HG03108 (cell line): ENCODE results near the gene TRIM62.

Source experiments
- ATAC-seq: cut with Tn5 transposase; IDR thresholded peaks from one replicate; pipeline ENCODE4 v1.9.1; 2021; ENCODE audit warnings: moderate library complexity; ENCODE audit not compliant: unreplicated experiment

The TRIM62 gene

DNA sequence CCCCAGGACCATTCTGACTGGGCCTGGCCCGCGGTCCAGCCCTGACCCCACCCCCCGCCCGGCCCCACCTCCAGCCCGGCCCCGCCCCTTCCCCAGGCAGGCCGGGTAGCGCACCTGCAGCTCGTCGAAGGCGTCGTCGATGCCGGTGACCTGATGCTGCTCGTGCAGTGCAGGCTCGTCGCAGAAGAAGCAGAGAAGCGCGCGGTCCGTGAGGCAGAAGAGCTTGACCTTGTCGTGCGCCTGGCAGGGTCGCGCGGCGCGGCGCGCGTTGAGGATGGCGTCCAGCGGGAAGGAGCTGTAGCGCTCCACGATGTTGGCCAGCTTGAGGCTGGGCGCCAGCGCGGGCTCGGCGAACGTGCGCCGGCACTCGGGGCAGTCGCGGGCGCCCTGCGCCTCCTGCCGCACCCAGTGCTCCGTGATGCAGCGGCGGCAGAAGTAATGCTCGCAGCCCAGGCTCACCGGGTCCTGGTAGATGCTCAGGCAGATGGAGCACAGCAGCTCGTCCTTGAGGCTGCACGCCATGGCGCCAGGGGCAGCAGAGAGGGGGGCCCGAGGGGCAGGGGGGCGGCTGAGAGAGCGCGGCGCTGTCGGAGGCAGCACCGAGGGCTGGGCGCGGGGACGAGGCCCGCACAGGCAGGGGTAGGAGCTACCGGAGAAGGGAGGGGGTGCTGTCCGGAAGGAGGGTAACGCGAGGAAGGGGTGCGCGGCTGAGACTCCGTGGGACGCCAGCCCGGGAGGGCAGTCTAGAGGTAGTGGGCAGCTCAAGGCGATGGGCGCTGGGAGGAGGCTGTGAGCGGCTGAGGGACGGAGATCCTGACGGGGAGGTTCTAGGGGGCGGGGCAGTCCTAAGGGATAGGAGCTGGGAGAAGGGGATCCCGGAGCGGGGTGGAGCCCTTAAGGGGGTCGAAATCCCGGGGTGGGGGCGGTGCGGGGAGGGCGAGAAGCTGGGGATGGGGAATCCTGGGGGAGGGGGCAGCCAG is 642 bp downstream of the TRIM62 start:
- peak; percentile 72 for ATAC-seq

DNA sequence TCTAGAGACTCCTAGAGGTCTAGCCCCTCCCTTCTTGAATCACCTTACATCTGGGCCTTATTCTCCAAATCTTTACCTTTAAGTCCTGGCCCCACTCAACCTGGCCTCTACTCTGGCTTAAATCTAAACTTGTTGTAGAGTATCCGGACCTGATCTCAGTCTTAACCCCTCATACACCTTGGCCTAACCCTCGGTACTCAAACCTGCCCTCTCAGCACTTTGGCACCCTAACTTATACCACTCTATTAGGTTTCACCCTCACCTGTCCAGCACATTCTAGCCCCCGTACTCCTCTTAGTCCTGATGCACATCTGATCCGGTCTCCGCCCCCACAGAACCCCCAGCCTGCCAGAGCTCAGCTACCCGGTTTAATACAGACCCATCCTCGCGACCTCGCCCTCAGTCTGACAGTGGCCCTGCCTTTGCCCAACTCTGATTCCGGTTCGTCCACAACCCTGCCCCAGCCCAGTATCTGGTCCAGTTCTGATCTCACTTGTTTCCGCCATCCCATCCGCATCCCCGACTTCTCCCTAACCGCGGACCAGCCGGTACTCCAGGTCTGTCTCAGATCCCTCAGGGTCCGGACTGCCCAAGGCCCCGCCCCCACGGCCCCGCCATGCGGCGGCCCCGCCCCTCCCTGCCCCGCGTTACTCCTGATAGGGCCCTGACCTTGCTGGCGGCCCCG is 1.5 kb downstream of the TRIM62 start:
- ATAC-seq: peak; percentile 7

DNA sequence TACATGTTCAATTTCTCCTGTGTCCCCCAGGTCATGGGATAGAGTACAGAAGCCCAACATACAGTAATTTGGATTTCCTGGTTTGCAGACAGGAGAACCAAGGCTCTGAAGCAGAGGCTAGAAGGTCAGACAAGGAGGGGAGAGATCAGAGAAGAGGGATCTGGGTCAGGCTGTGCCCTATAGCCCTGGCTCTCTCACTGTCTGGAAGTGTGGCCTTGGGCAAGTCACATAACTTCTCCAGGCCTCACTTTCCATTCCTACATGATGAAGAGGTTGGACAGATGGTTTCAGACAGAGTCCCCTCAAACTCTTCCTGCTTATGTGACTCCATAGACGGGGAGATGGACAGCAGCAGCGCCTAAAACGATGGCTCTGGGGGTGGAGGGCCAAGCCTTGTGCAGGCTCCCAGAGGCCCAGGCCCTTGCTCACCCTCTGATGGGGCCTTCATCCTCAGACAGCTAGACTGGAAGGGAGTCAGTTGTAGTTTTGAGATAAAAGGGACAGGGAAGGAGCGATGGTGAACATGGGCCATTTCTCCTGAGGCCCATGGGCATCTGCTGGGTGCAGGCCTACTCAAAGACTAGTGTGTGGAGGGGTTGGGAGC is 2.9 kb downstream of the TRIM62 start:
- no peak for ATAC-seq

DNA sequence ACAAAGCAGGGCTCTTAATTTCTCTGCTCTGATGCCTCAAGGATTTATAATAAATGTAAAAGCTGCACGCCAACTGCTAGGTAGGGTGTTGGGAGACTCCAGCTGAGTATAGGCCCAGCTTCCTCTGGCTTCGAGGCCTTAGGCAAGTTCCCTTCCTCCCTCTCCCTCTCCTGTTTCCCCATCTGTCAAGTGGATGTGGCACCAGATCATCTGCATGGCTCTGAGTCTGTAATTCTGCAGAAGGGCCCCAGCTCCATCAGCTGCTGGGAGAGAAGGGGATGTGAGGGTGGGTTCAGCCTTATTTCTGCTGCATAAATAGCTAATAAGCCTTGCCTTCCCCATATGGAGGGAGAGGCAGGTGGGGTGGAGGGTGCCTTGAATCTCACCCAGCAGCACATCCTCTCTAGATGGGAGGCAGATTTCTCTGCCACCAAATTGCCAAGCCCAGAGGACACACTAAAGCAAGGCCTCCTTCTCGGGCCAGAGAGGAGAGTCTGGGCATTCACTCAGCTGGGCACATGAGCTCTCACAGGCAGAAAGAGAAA is 3.8 kb downstream of the TRIM62 start:
- ATAC-seq: no peak

DNA sequence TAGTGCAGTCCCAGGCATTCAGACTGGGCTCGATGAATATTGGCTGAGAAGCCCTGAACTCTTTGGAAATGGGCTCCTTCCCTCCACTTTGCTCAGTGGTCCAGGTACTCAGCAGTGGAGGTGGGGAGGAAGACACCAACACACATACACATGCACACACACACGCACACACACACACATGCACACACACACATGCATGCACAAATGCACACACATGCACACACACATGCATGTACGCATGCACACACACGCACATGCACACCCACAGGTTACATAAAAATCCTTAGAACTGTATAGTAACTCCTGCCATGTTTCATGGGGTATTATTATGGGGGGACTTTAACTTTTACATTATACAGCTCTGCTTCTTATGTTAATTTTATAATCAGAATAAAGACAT is 5.0 kb downstream of the TRIM62 start:
- no peak for ATAC-seq

DNA sequence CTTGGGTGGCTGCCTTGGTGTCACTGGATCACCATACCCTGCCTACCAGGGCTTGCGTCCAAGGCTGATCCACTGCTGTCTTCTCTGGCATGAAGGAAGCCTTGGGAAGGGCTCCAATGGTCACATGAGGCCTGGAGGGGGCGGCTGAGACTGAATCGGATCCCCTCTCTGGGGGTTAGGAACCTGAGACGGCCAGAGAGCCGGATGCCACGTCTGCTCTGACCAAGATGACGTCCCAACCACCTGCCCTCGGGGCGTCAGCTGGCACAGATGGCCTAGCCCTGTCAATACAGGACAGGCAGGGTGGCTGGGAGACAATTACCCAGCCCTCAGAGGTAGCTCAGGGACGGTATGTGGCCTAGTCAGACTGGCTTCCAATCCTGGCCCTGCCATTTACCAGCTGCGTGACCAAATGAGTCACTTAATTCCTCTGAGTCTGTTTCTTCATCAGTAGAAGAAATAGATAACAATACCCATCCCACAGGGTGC is 5.4 kb downstream of the TRIM62 start:
- ATAC-seq: no peak

DNA sequence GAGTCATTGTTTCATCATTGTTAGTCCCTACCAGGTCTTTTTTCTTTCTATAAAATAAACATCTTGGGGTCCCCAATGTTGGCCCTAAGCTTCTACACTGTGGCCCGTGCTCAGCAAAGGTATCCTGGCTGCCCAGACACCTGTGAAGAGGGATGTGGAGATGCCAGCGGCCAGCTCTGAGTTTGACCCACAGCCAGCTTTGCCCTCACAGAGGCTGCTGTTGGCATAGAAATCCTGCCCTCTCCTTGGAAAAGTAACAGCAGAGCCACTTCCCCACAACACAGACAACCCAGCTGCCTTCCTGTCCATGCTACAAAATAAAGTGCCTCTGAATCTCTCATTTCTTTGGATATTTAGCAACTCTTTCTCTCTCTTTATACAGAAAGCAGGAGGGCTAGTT is 6.0 kb downstream of the TRIM62 start:
- no peak for ATAC-seq

DNA sequence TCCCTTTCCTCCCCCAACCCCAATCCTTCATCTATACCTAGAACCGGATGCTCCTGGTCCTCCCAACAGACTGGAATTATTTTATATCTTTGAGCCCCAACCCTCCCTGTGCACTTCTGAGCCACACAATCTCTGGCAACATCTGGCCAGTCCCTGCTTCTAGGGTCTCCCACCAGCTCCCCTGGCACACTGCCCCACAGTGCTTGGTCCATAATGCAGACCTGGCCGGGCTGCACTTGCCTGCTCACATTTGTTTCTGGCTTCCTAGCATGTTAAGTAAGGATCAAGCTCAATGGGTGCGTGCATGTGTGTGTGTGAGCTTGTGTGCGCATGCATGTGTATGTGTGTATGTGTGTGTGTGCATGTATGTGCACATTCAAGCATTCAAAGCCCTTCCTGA is 8.8 kb downstream of the TRIM62 start:
- ATAC-seq: no peak

DNA sequence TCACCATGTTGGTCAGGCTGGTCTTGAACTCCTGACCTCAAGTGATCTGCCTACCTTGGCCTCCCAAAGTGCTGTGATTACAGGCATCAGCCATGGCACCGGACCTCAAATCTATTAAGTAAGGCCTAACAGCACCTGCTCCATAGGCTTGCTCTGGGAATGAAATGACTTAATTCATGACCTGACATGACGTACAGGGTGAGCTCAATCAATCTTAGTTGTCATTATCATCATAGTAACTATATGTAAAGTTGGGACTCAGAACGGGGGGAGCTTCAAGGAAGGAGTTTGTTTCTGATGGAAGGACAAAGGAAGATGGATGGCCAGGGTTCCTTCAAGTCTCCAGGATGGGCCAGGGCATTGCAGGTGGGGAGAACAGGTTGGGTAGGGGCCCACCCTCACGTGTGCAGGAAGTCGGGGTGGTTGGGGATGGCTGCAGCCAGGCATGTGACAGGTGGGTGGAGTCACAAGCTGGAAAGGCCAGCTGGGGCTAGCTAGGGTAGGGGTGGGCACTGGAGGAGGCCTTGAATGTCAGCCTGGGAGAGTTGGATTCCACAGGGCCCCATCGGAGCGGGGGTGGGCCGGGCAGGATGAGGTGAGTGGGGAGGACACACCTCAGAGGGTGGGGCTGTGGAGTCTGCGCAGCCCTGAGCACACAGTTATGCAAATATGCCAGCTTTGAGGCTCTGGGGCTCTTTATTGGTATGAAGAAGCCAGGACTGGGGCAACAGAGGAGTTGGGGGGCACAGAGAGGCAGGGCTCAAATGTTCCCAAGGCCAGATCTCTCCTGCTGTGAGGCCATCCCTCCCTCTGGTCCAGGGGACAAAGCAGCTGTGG is 9.6 kb downstream of the TRIM62 start:
- no peak for ATAC-seq

DNA sequence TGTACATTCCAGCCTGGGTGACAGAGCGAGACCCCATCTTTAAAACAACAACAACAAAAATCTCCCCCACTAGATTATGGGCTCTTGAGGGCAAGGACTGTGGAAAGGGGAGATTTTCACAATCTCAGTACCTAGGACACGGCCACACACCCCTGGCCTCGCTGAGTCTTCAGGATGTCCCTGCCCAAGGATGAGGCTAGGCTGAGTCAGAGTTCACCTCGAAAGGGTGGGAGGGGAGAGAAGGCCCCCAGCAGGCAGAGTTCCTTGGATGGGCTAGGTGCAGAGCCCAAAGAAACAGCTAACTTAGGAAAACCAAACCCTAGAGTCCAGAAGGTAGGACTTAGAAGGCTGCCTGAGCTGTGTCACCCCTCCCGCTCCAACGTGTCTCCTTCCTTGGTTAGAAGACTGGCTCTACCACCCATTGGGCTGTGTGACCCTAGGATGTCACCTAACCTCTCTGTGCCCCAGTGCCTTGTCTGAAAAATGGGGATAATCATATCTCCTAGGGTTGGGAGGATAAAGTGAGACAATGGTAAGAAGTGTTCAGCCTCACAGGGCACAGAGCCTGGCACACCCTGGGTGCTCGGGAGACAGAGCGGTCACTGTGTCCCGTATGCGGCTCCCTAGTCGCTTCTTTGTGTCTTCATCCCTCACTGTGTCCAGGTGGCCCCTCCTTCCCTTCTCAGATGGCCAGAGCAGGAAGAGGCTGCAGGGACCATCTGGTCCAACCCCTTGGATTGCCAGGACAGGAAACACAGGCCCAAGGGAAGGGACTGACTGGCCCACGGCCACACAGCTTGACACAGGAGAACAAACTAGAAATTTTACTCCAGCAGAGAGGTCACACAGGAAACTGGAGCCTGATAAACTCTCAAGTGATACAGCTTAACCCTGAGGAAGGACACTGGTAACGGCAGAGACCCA is 11.2 kb downstream of the TRIM62 start:
- ATAC-seq: no peak

DNA sequence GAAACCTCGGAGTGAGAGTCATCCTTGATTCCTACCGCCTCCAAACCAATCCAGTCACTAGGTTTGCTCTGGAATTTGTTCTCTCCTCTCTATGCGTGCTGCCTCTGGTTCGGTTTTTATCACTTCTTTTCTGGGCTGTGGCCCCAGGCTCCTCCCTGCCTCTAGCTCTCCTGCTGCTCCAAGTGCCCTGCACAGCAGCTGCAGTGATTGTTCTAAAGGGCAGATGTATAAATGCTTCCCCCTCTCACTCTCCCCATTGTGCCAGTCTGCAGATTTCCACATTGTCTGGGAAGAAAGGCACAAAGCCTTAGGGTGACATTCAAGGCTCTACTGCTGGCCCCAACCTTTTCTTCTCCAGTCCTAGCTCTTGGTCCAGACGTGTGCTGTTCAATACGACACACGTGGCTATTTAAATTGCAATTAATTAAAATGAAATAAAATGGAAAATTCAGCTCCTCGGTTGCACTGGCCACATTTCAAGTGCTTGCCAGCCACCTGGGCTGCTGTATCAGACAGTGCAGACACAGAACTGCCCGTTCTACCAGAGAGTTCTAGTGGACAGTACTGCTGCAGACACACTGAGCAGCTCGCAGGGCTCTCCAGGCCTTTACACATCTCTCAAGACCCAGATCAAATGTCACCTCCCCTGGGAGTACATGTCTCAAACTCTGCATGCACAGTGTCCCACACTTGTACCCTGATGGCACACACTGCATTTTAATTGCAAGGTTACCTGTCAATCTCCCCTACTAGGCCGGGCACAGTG is 12.4 kb downstream of the TRIM62 start:
- no peak for ATAC-seq

DNA sequence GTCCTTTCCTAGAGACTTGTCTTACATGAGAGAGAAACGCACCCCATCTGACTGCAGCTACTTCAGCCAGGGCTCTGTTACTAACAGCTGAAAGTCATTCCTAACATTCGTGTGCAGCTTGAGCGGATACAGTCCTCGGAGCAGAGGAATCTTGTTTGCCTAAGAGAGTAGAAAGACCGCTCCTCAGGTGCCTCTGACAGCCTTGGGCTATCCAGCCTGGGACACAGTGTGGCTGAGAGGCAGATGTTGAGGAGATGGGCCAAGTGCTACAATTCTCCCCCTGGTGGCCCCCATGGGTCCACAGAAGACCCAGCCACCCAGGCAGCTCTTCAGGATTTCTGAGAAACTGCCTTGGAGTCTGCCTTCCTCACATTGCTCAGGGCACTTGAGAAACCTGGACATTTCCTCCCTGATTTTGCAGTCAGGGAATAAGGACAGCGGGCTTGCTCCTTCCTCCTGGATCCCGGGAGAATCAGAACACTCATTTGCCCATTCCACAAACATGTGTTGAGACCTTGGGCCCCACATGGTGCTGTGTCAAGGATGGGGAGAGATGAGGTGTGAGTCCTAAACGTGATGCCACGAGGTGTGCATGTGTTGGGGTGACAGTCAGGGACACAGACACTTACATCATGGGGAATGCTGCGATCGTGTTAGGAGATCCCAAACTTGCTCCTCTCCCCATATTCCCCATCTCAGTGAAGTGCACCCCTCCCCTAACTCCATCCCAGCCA is 13.1 kb downstream of the TRIM62 start:
- ATAC-seq: no peak

DNA sequence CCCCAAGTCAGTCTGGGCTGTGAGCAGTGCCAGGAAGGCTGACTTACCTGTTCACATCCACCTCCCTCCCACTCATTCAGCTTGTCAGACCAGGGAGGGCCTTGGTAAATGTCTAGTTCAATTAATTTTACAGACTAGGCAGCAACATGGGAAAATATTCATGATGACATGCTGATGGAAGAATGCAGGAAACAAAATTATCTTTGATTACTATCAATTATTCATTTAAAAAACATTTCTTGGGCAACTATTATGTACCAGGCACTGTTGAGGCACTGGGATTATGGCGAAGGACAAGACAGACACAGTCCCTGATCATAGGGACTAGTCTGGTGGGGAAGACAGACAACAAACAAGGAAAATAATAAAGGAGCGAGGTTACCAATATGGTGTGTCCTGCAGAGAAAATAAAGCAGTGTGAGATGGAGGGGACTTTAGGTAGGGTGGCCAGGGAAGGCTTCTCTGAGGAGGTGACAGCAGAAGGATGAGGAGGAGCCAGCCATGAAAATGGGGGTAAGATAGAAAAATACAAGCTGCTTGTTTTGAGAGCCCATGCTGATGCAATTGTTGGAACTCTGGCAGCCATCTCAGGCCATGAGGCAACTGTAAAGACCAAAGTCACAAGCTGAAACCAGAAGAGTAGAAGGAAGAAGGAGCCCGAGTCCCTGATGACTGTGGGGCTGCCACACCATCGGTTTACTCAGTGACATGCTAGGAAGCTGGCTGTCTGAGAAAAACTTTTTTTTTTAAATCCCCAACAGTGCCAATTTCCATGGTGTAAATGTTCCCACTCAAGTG is 14.0 kb downstream of the TRIM62 start:
- ATAC-seq: no peak

DNA sequence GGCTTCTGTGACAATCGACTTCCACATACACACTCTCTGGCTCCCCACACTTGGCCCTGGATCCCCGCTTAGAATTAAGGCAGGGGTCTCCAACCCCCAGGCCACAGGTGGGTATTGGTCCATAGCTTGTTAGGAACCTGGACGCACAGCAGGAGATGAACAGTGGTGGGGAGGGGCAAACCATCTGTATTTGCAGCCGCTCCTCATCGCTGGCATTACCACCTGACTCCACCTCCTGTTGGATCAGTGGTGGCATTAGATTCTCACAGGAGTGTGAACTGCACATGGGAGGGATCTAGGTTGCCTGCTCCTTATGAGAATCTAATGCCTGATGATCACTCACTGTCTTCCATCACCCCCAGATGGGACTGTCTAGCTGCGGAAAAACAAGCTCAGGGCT is 16.0 kb downstream of the TRIM62 start:
- no peak for ATAC-seq

DNA sequence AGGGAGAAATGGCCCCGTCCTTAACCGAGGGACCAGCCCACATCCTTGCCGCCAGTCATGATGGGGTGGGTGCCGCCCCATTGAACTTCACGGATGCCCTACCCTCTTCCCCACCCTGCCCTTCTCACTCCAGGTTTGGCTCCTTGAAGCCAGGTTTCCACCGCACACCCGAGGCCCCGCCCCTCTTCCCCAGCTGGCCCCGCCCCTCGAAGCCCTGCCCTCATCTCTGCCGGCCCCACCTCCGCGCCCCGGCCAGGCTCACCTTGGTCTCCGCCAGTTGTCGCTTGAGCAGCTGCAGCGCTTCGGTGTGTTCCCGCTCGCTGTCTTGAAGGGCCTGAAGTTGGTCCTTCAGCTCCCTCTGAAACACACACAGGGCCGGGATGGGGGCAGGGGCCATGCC is 16.6 kb downstream of the TRIM62 start:
- ATAC-seq: no peak

DNA sequence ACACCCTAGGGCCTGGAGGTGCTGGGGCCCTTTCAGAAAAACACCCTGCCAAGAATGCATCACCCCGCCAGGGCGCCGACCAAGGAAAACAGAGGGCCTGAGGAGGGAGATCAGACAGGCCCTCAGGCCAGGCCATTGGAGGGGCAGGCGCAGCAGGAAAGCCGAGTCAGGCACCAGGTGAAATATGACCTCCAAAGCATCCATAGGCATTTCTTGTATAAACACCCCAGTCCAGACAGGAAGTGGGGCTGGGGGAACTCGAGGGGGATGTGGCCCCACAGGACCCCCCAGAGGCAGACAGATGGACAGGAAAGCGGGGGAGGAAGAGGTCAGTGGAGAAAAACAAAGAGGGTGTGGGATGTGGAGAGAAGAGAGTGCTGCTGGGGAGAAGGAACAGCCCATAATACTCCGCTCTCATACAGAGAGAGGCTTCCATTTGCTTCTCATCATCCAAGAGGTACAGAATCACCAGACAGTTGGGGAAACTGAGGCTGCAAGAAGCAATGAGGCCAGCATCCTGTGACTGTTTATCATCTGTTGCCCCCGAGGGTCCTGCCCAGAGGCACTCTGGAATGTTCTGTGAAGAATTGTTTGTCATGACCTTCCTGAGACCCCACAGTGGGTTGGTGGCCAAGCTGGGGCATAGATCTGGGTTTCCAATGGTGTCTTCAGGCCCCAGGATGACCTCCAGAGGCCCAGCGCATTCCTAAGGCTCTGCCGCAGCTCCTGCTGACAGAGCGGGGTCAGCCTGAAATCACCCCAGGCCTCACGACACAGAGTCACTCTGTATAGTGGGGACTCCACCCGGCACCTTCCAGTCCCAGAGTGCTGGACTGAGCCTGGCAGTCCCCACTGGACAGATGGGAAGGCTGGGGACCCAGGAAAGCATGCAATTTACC is 18.0 kb downstream of the TRIM62 start:
- ATAC-seq: no peak
